Breast epithelium (tissue), 4 donors: ENCODE results near the gene POLG. TPM values are rescaled to one million over a fixed set of nuclear protein-coding genes. Genes with fewer than 3 reads are reported as not detected.

Experiments used
- DNase-seq, 2 donors: peaks; one replicate each; pipeline ENCODE4 v3.0.0-alpha.2; 2019; ENCODE audit warnings: low spot score in 2 of 2
- H3K27ac ChIP-seq, 2 donors: fragments of 200-600 bp; sonication (generic) in 1 of 2; one replicate each; pipeline ENCODE4 v1.5.1; 2016 to 2019; ENCODE audit warnings: mild to moderate bottlenecking in 1 of 2
- H3K27me3 ChIP-seq, 2 donors: fragments of 200-600 bp; sonication (generic) in 1 of 2; one replicate each; pipeline versions ENCODE4 v1.5.1 to v1.6.0; 2017 to 2019; ENCODE audit warnings: control low read depth in 1 of 2, mild to moderate bottlenecking in 1 of 2
- H3K36me3 ChIP-seq: fragments of 200-600 bp; one replicate; pipeline ENCODE4 v1.5.1; 2019
- H3K4me1 ChIP-seq, 2 donors: fragments of 200-600 bp; sonication (generic); one replicate each; pipeline ENCODE4 v1.5.1; 2016 to 2019; ENCODE audit warnings: control low read depth in 1 of 2
- H3K4me3 ChIP-seq, 3 donors: fragments of 200-600 bp; sonication (generic); 1 replicate in 2 of 3; 2 replicates in 1 of 3; pipeline ENCODE4 v1.5.1; 2016 to 2019; ENCODE audit warnings: mild to moderate bottlenecking in 3 of 3, moderate library complexity in 2 of 3
- H3K9me3 ChIP-seq, 2 donors: fragments of 200-600 bp; sonication (generic) in 1 of 2; one replicate each; pipeline ENCODE4 v1.5.1; 2016 to 2019; ENCODE audit warnings: control low read depth in 1 of 2
- POLR2A ChIP-seq: fragments of 450-650 bp; IDR thresholded peaks from one replicate; pipeline ENCODE4 v1.6.1; 2016; ENCODE audit warnings: antibody characterized with exemption, mild to moderate bottlenecking, moderate library complexity
- POLR2AphosphoS5 ChIP-seq, 3 donors: sonication (generic); formaldehyde crosslinking; IDR thresholded peaks; one replicate each; pipeline ENCODE4 v1.6.1; 2017; ENCODE audit warnings: antibody characterized with exemption in 3 of 3
- intact Hi-C: fragments of 100-400 bp; cut with DNase I; formaldehyde crosslinking; loops from one replicate; pipeline ENCODE4 v1.15.1; 2023; ENCODE audit warnings: low total_unique reads
- total RNA-seq, 3 donors: library from RNA; depleted of rRNA; stranded (reverse); fragments of >200 nt; gene quantifications; one replicate each; pipeline ENCODE4 v1.1.0, GENCODE V29; 2016
- TF ChIP-seq, protein P1 (sequence below), 3 donors: fragments of 450-650 bp; IDR thresholded peaks; one replicate each; pipeline ENCODE4 v1.5.1; 2016 to 2017; ENCODE audit warnings: antibody characterized with exemption in 3 of 3, mild to moderate bottlenecking in 3 of 3, moderate library complexity in 3 of 3

POLG gene
- total RNA-seq: 10 to 100 TPM; 50.6 to 59.6 (median 53.3) TPM

DNA sequence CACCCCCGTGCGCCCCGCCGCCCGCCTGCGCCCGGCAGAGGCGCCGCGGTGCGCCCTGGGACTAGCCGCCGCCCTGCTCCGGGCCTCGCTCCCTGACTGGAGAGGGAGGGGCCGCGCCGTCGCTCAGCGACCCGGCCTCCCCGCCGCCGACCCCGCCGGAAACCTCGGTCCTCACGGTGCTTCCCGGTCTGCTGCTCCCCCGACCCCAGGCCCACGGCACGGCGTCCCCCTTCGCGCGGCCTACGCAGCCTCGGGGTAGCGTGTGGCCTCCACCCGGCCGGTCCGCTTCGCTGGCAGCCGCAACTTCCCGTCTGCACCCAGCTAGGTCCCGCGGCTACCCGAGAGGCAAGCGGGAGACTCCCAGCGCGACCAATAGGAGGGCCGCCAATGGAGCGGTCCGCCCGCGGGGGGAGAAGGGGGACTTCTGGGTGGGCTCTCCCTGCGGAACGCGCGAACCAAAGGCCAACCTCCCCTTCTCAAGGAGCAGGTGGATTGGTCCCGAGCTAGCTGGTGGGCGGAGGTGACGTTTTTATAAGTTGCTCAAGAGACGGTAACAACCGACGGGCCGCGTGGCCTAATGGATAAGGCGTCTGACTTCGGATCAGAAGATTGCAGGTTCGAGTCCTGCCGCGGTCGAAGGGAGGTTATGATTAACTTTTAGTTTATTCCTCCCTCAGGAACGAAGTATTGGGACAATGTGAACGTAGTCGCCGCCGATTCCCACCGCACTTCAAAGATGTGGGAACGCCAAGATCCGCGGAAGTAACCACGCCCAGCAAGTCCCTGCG is at the start of gene POLG:
TSS of gene POLG (minus strand) at position 315 of the 788 bp plus-strand sequence. CDS start 1,070 bp downstream, outside the sequence.
- H3K27ac ChIP-seq: peak within 1 kb of the TSS; percentile 90 to 97
- H3K27me3 ChIP-seq: no peaks in the 10 kb centered on the region
- H3K4me1 ChIP-seq: peaks cover 6 to 12% of the 10 kb centered on the region in 2 donors
- intact Hi-C loops: loop anchor here (5.0 kb wide), 1 partner anchor 338 kb away; no protein-coding TSS in a partner anchor
- H3K36me3 ChIP-seq: peaks cover 3% of the 10 kb centered on the region
- H3K9me3 ChIP-seq: no peaks in the 10 kb centered on the region
- TF ChIP-seq, protein P1, sequence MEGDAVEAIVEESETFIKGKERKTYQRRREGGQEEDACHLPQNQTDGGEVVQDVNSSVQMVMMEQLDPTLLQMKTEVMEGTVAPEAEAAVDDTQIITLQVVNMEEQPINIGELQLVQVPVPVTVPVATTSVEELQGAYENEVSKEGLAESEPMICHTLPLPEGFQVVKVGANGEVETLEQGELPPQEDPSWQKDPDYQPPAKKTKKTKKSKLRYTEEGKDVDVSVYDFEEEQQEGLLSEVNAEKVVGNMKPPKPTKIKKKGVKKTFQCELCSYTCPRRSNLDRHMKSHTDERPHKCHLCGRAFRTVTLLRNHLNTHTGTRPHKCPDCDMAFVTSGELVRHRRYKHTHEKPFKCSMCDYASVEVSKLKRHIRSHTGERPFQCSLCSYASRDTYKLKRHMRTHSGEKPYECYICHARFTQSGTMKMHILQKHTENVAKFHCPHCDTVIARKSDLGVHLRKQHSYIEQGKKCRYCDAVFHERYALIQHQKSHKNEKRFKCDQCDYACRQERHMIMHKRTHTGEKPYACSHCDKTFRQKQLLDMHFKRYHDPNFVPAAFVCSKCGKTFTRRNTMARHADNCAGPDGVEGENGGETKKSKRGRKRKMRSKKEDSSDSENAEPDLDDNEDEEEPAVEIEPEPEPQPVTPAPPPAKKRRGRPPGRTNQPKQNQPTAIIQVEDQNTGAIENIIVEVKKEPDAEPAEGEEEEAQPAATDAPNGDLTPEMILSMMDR (IDR thresholded peaks at IDR 0.05): peak in 1 of 3 donors; percentile 14
- TF ChIP-seq POLR2A (peak; percentile 66), POLR2AphosphoS5 (IDR thresholded peaks at IDR 0.05) (peak; percentile 93 to 98 (median 97))
- peak within 1 kb of the TSS; percentile 72 to 97 (median 94) for H3K4me3 ChIP-seq
- peak; percentile 98 to 99 for DNase-seq

DNA sequence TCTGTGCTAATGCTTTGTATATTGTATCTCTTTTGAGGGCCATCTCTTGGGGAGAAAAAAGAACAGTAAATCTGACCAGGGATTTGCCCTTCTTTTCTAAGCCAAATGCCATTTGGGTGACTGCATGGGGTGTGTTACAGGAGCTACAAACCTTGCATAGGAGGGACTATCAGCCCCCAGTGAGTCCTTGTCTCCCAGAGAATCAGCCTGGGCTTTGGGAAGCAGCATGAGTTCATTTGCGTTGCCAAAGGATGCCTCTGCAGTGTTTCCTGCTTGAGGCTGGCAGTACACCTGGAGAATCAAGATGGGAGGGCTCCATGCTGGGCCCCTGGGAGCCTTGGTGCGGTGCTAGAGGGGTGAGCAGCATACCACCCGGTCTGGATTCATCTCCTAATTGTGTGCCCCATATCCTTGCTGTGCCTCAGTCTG is 49.6 kb upstream of the POLG start:
- no peak overlapping the region for H3K27ac ChIP-seq
- no peaks in the 10 kb centered on the region for H3K36me3 ChIP-seq
- no peaks in the 10 kb centered on the region for H3K9me3 ChIP-seq
- intact Hi-C loops: no loop called here
- no peak overlapping the region for H3K4me3 ChIP-seq
- H3K4me1 ChIP-seq: peaks cover 5 to 18% of the 10 kb centered on the region in 2 donors
- no peak for DNase-seq
- no peaks in the 10 kb centered on the region for H3K27me3 ChIP-seq
- TF ChIP-seq POLR2AphosphoS5 (IDR thresholded peaks at IDR 0.05) (no peak), POLR2A (no peak)
- TF ChIP-seq, protein P1 (IDR thresholded peaks at IDR 0.05): no peak

DNA sequence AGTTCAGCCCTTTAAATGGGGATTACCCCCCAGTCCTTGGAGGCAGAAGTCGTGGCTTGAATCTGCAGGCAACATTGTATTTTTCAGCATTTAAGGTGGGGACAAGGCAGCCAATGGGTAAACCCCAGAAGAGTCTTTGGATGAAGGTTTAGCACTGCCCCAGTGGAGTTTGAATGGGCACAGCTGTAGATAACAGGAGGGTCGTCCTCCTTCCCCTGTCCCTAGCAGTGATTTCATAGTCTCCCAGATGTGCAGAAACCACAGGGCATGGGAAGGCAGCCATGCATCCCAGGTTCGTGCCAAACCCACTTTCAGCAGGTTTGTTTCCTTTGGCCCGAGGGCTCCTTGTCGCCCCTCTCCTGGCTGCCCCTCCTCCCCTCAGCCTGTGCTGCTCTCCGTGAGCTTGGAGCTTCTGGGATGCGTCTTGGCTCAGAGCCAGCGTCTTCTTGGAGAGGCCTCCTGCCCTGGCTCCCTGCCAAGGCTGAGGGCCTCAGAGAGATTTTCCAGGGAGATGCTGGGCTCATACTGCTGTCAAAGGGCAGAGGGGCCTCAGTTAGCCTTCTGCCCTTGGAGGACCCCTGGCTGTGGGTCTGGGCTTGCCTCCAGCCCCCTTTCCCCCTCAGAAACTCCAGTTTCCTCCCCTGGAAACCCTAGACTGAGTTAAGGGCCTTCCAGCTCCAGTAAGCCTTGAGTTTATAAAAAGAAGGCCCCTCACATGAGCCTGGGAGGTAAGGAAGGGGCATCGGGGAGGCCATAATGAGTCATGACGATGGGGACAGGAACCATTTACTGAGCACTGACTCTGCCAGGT is 48.9 kb upstream of the POLG start:
- no peak overlapping the region for H3K4me3 ChIP-seq
- DNase-seq: peak; percentile 68 to 91
- H3K27me3 ChIP-seq: no peaks in the 10 kb centered on the region
- TF ChIP-seq, protein P1 (IDR thresholded peaks at IDR 0.05): no peak
- no peak for TF ChIP-seq POLR2AphosphoS5 (IDR thresholded peaks at IDR 0.05)
- no peak for TF ChIP-seq POLR2A
- H3K4me1 ChIP-seq: peaks cover 11 to 23% of the 10 kb centered on the region in 2 donors
- H3K27ac ChIP-seq: no peak overlapping the region
- H3K36me3 ChIP-seq: no peaks in the 10 kb centered on the region
- H3K9me3 ChIP-seq: no peaks in the 10 kb centered on the region
- intact Hi-C loops: no loop called here

DNA sequence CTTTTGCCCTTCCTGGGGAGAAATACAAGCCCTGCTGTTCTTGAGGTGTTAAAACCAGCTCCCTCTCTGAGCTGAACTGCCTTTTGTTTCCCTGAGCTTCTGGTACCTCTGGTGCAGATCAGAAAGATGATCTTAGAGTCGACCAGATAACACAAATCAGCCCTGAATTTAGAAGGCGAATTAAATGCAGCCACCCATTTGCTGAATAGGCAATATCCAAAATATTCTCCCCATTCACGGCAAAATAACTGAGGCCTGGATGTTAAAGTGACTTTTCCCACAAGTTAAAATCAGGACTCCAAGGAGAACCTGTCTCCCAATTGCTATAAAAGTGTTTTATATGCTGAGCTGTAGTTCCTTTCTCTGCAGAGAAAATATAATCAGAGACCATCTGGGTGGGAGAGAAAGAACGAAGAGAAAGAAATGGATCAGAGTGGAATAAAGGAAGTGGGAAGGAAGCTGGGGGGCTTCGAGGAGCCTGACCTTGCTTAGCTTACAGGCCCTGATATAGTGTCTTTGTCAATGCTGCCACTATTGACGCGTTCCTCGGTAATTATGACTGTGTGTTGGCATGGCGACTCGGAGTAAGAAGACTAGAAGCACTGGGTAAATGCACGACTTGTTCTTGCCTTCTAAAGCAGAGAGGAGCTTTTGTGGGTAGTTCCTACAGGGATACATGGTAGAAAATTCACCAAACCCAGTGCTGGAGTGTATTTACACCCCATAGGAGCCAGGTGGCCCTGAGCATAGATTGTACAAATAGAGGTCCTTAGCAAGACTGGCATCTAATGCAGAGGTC is 47.5 kb upstream of the POLG start:
- Histone ChIP-seq H3K27ac (no peak overlapping the region), H3K27me3 (peaks cover 0 to 6% of the 10 kb centered on the region in 2 donors), H3K4me3 (no peak overlapping the region), H3K36me3 (no peaks in the 10 kb centered on the region), H3K4me1 (peaks cover 18 to 31% of the 10 kb centered on the region in 2 donors), H3K9me3 (no peaks in the 10 kb centered on the region)
- DNase-seq: no peak
- TF ChIP-seq POLR2A: no peak
- TF ChIP-seq POLR2AphosphoS5 (IDR thresholded peaks at IDR 0.05): no peak
- TF ChIP-seq, protein P1 (IDR thresholded peaks at IDR 0.05): no peak
- intact Hi-C loops: no loop called here
